ENCODE data around the gene NOTCH1.

Gene NOTCH1

GRCh38 chr9:136544964-136545691 is 720 bp downstream of the NOTCH1 start:
- DNase-seq (ENCODE audit: low read depth in 3 of 3): peak in 1 of 3 experiments; percentile 56

GRCh38 chr9:136544548-136544963 is 1.3 kb downstream of the NOTCH1 start:
- DNase-seq (ENCODE audit: low read depth in 3 of 3): peak; percentile 49 to 53 (median 53)

- DNase-seq (ENCODE audit: low read depth in 3 of 3): no peak
These were observed 1.9 kb downstream of the NOTCH1 start for GRCh38 chr9:136543830-136544547.

- DNase-seq (ENCODE audit: low read depth in 3 of 3): no peak
These were observed 2.6 kb downstream of the NOTCH1 start for GRCh38 chr9:136543280-136543679.

- no peak for DNase-seq (ENCODE audit: low read depth in 3 of 3)
These were observed 3.4 kb downstream of the NOTCH1 start for GRCh38 chr9:136542241-136543040.

GRCh38 chr9:136541709-136542108 is 4.1 kb downstream of the NOTCH1 start:
- DNase-seq (ENCODE audit: low read depth in 3 of 3): no peak

- DNase-seq (ENCODE audit: low read depth in 3 of 3): no peak
These were observed 4.7 kb downstream of the NOTCH1 start for GRCh38 chr9:136541179-136541578.

- DNase-seq (ENCODE audit: low read depth in 3 of 3): peak; percentile 82 to 90 (median 83)
These were observed 6.1 kb downstream of the NOTCH1 start for GRCh38 chr9:136539427-136540421.

GRCh38 chr9:136538599-136539426 is 7.0 kb downstream of the NOTCH1 start:
- DNase-seq (ENCODE audit: low read depth in 3 of 3): peak in 1 of 3 experiments; percentile 34

GRCh38 chr9:136537896-136538598 is 7.8 kb downstream of the NOTCH1 start:
- no peak for DNase-seq (ENCODE audit: low read depth in 3 of 3)

GRCh38 chr9:136537411-136537810 is 8.4 kb downstream of the NOTCH1 start:
- no peak for DNase-seq (ENCODE audit: low read depth in 3 of 3)

- no peak for DNase-seq (ENCODE audit: low read depth in 3 of 3)
These were observed 9.1 kb downstream of the NOTCH1 start for GRCh38 chr9:136536721-136537241.

GRCh38 chr9:136536051-136536720 is 9.7 kb downstream of the NOTCH1 start:
- no peak for DNase-seq (ENCODE audit: low read depth in 3 of 3)

- no peak for DNase-seq (ENCODE audit: low read depth in 3 of 3)
These were observed 10.8 kb downstream of the NOTCH1 start for GRCh38 chr9:136535070-136535469.

GRCh38 chr9:136534366-136534765 is 11.5 kb downstream of the NOTCH1 start:
- no peak for DNase-seq (ENCODE audit: low read depth in 3 of 3)

GRCh38 chr9:136533775-136534157 is 12.1 kb downstream of the NOTCH1 start:
- DNase-seq (ENCODE audit: low read depth in 3 of 3): peak; percentile 43 to 76 (median 66)

GRCh38 chr9:136532799-136533774 is 12.8 kb downstream of the NOTCH1 start:
- peak; percentile 31 to 66 (median 38) for DNase-seq (ENCODE audit: low read depth in 3 of 3)

All from stimulated activated CD4-positive, alpha-beta T cell treated with anti-CD3 and anti-CD28 coated beads, TNF-alpha, amount 100 ng/mL, for 4 hours (primary cell).